K562 (cell line): ENCODE data around the gene FIBP. TPM values are rescaled to one million over a fixed set of nuclear protein-coding genes. Genes with fewer than 3 reads are reported as not detected.

Experiments
- HOXB6 ChIP-seq: fragments of 250-450 bp; sonication (Bioruptor Pico); IDR thresholded peaks from 2 replicates; pipeline ENCODE4 v1.5.1; 2022; ENCODE audit warnings: mild to moderate bottlenecking, borderline replicate concordance
- MIER1 ChIP-seq: fragments of 450-650 bp; IDR thresholded peaks from 2 replicates; pipeline ENCODE4 v1.6.1; 2016; ENCODE audit warnings: antibody characterized with exemption, mild to moderate bottlenecking, low read depth
- NFATC3 ChIP-seq: fragments of 450-650 bp; IDR thresholded peaks from 2 replicates; pipeline ENCODE4 v1.6.1; 2017; ENCODE audit warnings: mild to moderate bottlenecking
- PBX2 ChIP-seq, 2 experiments: IDR thresholded peaks in 1 of 2; conservative IDR thresholded peaks in 1 of 2; 2 replicates each; pipeline ENCODE4 v1.6.1; 2016; ENCODE audit warnings: low read depth in 2 of 2, mild to moderate bottlenecking in 1 of 2, missing compliant biosample characterization in 1 of 2, missing genetic modification characterization in 1 of 2, moderate library complexity in 1 of 2
- SNIP1 ChIP-seq: fragments of 450-650 bp; IDR thresholded peaks from 2 replicates; pipeline ENCODE4 v1.7.1; 2017; ENCODE audit warnings: low read depth, mild to moderate bottlenecking
- SRSF9 ChIP-seq: fragments of 200-400 bp; formaldehyde crosslinking; IDR thresholded peaks from 2 replicates; pipeline ENCODE4 v1.6.1; 2017; ENCODE audit warnings: low read depth, low read length, borderline replicate concordance
- TFE3 ChIP-seq: fragments of 450-650 bp; formaldehyde crosslinking; IDR thresholded peaks from 2 replicates; pipeline ENCODE4 v1.4.0; 2020; ENCODE audit warnings: mild to moderate bottlenecking, mixed read lengths
- ZBTB33 ChIP-seq: sonication (generic); formaldehyde crosslinking; IDR thresholded peaks from 2 replicates; pipeline ENCODE4 v1.8.1; 2023; ENCODE audit warnings: mild to moderate bottlenecking, missing genetic modification reagents
- ZBTB8A ChIP-seq: fragments of 450-650 bp; IDR thresholded peaks from 2 replicates; pipeline ENCODE4 v1.6.1; 2018; ENCODE audit warnings: mild to moderate bottlenecking, moderate library complexity; ENCODE audit not compliant: partially characterized antibody
- ZNF121 ChIP-seq: sonication (generic); formaldehyde crosslinking; conservative IDR thresholded peaks from 2 replicates; pipeline ENCODE4 v1.8.0; 2022; ENCODE audit warnings: missing genetic modification reagents
- ZNF263 ChIP-seq: sonication (generic); formaldehyde crosslinking; IDR thresholded peaks from 2 replicates; pipeline ENCODE4 v1.8.0; 2022; ENCODE audit warnings: mild to moderate bottlenecking, missing genetic modification reagents, borderline replicate concordance
- ZNF699 ChIP-seq: fragments of 250-450 bp; sonication (Bioruptor Pico); IDR thresholded peaks from 2 replicates; pipeline ENCODE4 v1.8.0; 2021; ENCODE audit warnings: mild to moderate bottlenecking, moderate library complexity; ENCODE audit not compliant: insufficient replicate concordance
- polyA plus RNA-seq, 8 experiments: library from polyadenylated mRNA; depleted of rRNA in 4 of 8; stranded (reverse) in 5 of 8; unstranded in 3 of 8; fragments of >200 nt; fragmentation: Nextera tagmentation in 2 of 8; fragmentation: Illumina TruSeq in 1 of 8; extraction: Ambion mirVana in 2 of 8; extraction: Trizol in 1 of 8; gene quantifications; 2 replicates each; pipeline versions ENCODE4 v1.2.1 to v1.2.3, GENCODE V29; 2011 to 2014; ENCODE audit warnings: inconsistent platforms in 1 of 8, missing spikeins in 1 of 8
- total RNA-seq, 7 experiments: library from RNA; depleted of rRNA in 6 of 7; stranded (reverse); fragments of >200 nt in 6 of 7; fragmentation: Illumina TruSeq in 2 of 7; extraction: Trizol in 2 of 7; gene quantifications; 2 replicates each; pipeline versions ENCODE4 v1.2.1 to v1.2.3, GENCODE V29; 2011 to 2021; ENCODE audit warnings: low replicate concordance in 1 of 7

FIBP gene
- total and polyA plus RNA-seq, 9 of the 15 experiments (the other 6 are each of a cell fraction or from before 2014, with no cell fraction given): 41.2 to 79.2 (median 48.6) TPM

GRCh38 chr11:65872586-65873317 lies 15.5 kb downstream of the FIBP start, which contains the start of gene EFEMP2 (continued):
- TF ChIP-seq SRSF9 (no peak), ZNF699 (no peak), PBX2 (CRISPR knock-in tag; IDR thresholded peaks at IDR 0.05; ENCODE audit: low read depth) (no peak), PBX2 (tag; conservative IDR thresholded peaks at IDR 0.05; ENCODE audit: low read depth) (no peak), NFATC3 (no peak), ZNF121 (no peak), TFE3 (no peak), ZBTB33 (CRISPR knock-in tag) (peak; percentile 93), HOXB6 (CRISPR knock-in tag) (no peak), SNIP1 (no peak), MIER1 (0 out of 2 replicates have a peak, but pooled peaks have one; percentile 31), ZNF263 (CRISPR knock-in tag) (0 out of 2 replicates have a peak, but pooled peaks have one; percentile 0), ZBTB8A (no peak)
- TF ChIP-seq, all 486 proteins: peak for 5
